Osteocyte (in vitro differentiated cells): ENCODE measurements around the gene PGRMC2. TPM values are rescaled to one million over a fixed set of nuclear protein-coding genes. Genes with fewer than 3 reads are reported as not detected.

ENCODE experiments used
- DNase-seq: peaks from one replicate; pipeline ENCODE4 v3.0.0; 2021; ENCODE audit warnings: mixed read lengths; ENCODE audit not compliant: unreplicated experiment; ENCODE audit errors: extremely low spot score
- H3K27ac Mint-ChIP-seq: one replicate; pipeline ENCODE4 v1.8.0; 2021; ENCODE audit warnings: mild to moderate bottlenecking, mixed read lengths; ENCODE audit not compliant: unreplicated experiment
- H3K27me3 Mint-ChIP-seq: one replicate; pipeline ENCODE4 v1.8.0; 2021; ENCODE audit warnings: mixed read lengths; ENCODE audit not compliant: unreplicated experiment
- H3K36me3 Mint-ChIP-seq: one replicate; pipeline ENCODE4 v1.8.0; 2021; ENCODE audit warnings: mixed read lengths; ENCODE audit not compliant: unreplicated experiment
- H3K4me1 Mint-ChIP-seq: one replicate; pipeline ENCODE4 v1.8.0; 2021; ENCODE audit warnings: mixed read lengths; ENCODE audit not compliant: unreplicated experiment
- H3K4me3 Mint-ChIP-seq: one replicate; pipeline ENCODE4 v1.8.0; 2021; ENCODE audit warnings: mild to moderate bottlenecking, moderate library complexity, mixed read lengths; ENCODE audit not compliant: unreplicated experiment
- H3K9me3 Mint-ChIP-seq: one replicate; pipeline ENCODE4 v1.8.0; 2021; ENCODE audit warnings: mixed read lengths; ENCODE audit not compliant: unreplicated experiment
- CTCF ChIP-seq: fragments of 200-600 bp; sonication (generic); IDR thresholded peaks from 2 replicates; pipeline ENCODE4 v1.5.0; 2021; ENCODE audit warnings: antibody characterized with exemption, mild to moderate bottlenecking, moderate library complexity
- total RNA-seq: library from RNA; stranded (reverse); gene quantifications from 2 replicates; pipeline ENCODE4 v1.2.1, GENCODE V29; 2021

PGRMC2 gene
- total RNA-seq, 1 donor from 2014 or later, result 79.2 TPM

- no peak overlapping the region for H3K4me3 Mint-ChIP-seq
- no peaks in the 10 kb centered on the region for H3K9me3 Mint-ChIP-seq
- no peak for DNase-seq
- peaks cover 3% of the 10 kb centered on the region for H3K36me3 Mint-ChIP-seq
- peaks cover 28% of the 10 kb centered on the region for H3K4me1 Mint-ChIP-seq
- no peak for TF ChIP-seq CTCF
- no peaks in the 10 kb centered on the region for H3K27me3 Mint-ChIP-seq
- no peak overlapping the region for H3K27ac Mint-ChIP-seq
Observed at GRCh38 chr4:128221586-128221985, 66.0 kb downstream of the PGRMC2 start.

- DNase-seq, result no peak
- TF ChIP-seq CTCF, result peak; percentile 50
- no peaks in the 10 kb centered on the region for H3K9me3 Mint-ChIP-seq
Observed at GRCh38 chr4:128220286-128221235, 67.1 kb downstream of the PGRMC2 start.

More at GRCh38 chr4:128220286-128221235, 67.1 kb downstream of the PGRMC2 start:
- Mint-ChIP-seq H3K27ac (no peak overlapping the region), H3K4me1 (peaks cover 28% of the 10 kb centered on the region), H3K36me3 (peaks cover 3% of the 10 kb centered on the region), H3K27me3 (no peaks in the 10 kb centered on the region), H3K4me3 (no peak overlapping the region)

Other genes with a start within 250 kb of the PGRMC2 start
- 18.6 and 19.8 TPM in 2 replicates for gene LARP1B, start 226.5 kb downstream of the PGRMC2 start, total RNA-seq